ENCODE measurements around the gene GAB3. TPM values are rescaled to one million over a fixed set of nuclear protein-coding genes. Genes with fewer than 3 reads are reported as not detected.

The GAB3 gene, protein sequence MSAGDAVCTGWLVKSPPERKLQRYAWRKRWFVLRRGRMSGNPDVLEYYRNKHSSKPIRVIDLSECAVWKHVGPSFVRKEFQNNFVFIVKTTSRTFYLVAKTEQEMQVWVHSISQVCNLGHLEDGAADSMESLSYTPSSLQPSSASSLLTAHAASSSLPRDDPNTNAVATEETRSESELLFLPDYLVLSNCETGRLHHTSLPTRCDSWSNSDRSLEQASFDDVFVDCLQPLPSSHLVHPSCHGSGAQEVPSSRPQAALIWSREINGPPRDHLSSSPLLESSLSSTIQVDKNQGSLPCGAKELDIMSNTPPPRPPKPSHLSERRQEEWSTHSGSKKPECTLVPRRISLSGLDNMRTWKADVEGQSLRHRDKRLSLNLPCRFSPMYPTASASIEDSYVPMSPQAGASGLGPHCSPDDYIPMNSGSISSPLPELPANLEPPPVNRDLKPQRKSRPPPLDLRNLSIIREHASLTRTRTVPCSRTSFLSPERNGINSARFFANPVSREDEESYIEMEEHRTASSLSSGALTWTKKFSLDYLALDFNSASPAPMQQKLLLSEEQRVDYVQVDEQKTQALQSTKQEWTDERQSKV
- total RNA-seq (4.0 and 6.2 TPM in 2 replicates), polyA plus RNA-seq (6.0 and 6.1 TPM in 2 replicates), polyA minus RNA-seq (13.8 and 19.6 TPM in 2 replicates), Bru-seq, nascent RNA (percentile 60 among the genes with signal in this experiment), BruChase-seq, experiment 1, labeled RNA remaining after a 6-hour chase (percentile 51 among the genes with signal in this experiment), BruChase-seq, experiment 2, labeled RNA remaining after a 2-hour chase (percentile 61 among the genes with signal in this experiment)
- polyA plus RNA-seq (2011; cell fraction: cytosol; rRNA removed), result 3.9 and 4.7 TPM in 2 replicates
- polyA plus RNA-seq (2011; cell fraction: nucleus; rRNA removed), result 31.6 and 35.6 TPM in 2 replicates
- polyA plus RNA-seq (2012), result 4.2 and 4.7 TPM in 2 replicates
- not detected for polyA minus RNA-seq (2011; cell fraction: cytosol; rRNA and poly(A)+ RNA removed)
- polyA minus RNA-seq (2011; cell fraction: nucleus; rRNA and poly(A)+ RNA removed), result 13.5 and 19.1 TPM in 2 replicates
- long read RNA-seq, full-length matches to known transcripts, result 1 of 5 reads
- long read RNA-seq, partial matches to known transcripts, result 0 of 5 reads
- long read RNA-seq, other reads (novel, unspliced or antisense), result 4 of 5 reads

DNA sequence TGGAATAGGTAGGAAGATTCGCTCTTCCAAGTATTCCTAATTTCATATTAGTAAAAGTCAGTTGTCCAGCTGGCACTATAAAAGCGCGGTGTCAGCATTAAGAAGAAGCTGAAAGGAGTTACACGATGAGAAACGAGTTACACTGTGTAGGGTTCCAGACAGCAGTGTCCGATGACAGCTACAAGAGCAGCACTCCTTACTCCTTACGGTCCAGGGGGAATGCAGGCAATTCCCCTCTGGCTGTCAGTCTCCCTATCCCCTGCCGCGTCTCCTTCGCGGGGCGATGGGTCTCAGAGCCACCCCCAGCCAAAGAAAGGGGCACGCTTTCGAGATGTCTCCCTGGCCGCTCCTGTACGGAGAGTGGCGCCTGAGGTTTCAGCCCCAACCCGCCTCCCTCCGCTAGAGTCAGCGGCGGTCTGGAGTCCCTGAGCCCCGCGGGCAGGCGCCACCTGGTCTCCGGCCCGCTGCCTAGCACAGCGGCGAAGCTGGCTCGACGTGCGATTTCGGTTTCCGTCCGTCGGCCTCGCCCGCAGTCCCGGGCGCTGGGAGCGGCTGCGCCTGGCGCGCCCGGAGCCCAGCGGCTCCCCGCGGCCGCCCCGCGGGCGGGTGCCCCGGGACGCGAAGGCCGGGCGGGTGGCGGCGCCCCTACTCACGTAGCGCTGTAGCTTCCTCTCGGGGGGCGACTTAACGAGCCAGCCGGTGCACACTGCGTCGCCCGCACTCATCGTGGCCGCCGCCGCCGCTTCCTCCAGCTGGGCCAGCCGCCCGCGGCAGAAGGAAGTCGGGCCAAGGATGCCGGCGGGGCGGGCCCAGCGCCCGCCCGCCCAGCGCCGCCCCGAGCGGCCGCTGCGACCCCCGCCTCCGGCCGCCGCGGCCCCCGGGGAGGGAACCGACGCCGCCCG is at the start of gene GAB3:
Gene GAB3, minus strand, starts transcription at position 777 of the 902 bp plus-strand sequence. Its CDS starts 52 bp downstream, at position 725.
- dilution Hi-C loops (cut with MboI; ENCODE audit: extremely low pct_ligation_motif_present, low sequenced_read_pairs) (no loop called here), intact Hi-C loops (cut with micrococcal nuclease) (loop anchor here (1.0 kb wide), 1 partner anchor 91 kb away; no protein-coding TSS in a partner anchor)
- TF ChIP-seq POLR2AphosphoS5 (IDR thresholded peaks at IDR 0.05; ENCODE audit: insufficient read depth, low read depth, low read length) (peak; percentile 22), MYC (IDR thresholded peaks at IDR 0.05; ENCODE audit: low read depth, low read length) (no peak), JUN (IDR thresholded peaks at IDR 0.05; ENCODE audit: borderline replicate concordance, insufficient read depth, insufficient read length, low read depth) (no peak)
- TF ChIP-seq, protein P1, sequence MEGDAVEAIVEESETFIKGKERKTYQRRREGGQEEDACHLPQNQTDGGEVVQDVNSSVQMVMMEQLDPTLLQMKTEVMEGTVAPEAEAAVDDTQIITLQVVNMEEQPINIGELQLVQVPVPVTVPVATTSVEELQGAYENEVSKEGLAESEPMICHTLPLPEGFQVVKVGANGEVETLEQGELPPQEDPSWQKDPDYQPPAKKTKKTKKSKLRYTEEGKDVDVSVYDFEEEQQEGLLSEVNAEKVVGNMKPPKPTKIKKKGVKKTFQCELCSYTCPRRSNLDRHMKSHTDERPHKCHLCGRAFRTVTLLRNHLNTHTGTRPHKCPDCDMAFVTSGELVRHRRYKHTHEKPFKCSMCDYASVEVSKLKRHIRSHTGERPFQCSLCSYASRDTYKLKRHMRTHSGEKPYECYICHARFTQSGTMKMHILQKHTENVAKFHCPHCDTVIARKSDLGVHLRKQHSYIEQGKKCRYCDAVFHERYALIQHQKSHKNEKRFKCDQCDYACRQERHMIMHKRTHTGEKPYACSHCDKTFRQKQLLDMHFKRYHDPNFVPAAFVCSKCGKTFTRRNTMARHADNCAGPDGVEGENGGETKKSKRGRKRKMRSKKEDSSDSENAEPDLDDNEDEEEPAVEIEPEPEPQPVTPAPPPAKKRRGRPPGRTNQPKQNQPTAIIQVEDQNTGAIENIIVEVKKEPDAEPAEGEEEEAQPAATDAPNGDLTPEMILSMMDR (IDR thresholded peaks at IDR 0.05; ENCODE audit: extremely low read depth in 1 of 2, insufficient read depth in 1 of 2, low read depth in 1 of 2, low read length in 2 of 2), result no peak
- CTCF ChIA-PET, result interaction anchor here (1.3 to 4.0 kb wide), 7 partner anchors 12 to 90 kb away, joined by 5 to 26 read pairs (median 11); partner anchors contain the start of gene DKC1
- Histone ChIP-seq H3K9me1 (replicated peaks; ENCODE audit: control insufficient read depth, extremely low read depth, insufficient read depth, low read length) (no peaks in the 10 kb centered on the region), H3K9me3 (replicated peaks; ENCODE audit: control insufficient read depth, insufficient read depth, low read length) (no peaks in the 10 kb centered on the region), H3K4me1 (ENCODE audit: control insufficient read depth, extremely low read depth, insufficient read depth, low read length) (peaks cover 6% of the 10 kb centered on the region), H3K9ac (replicated peaks; ENCODE audit: extremely low read depth, insufficient read depth, low read length) (peak within 1 kb of the TSS; percentile 54), H2AFZ (ENCODE audit: low read depth, low read length) (peak within 1 kb of the TSS; percentile 58), H3K36me3 (ENCODE audit: control insufficient read depth in 2 of 2, extremely low read depth in 1 of 2, insufficient read depth in 2 of 2, low read length in 2 of 2) (no peaks in the 10 kb centered on the region), H3K79me2 (ENCODE audit: control insufficient read depth, insufficient read depth, low read length) (no peaks in the 10 kb centered on the region), H3K4me2 (ENCODE audit: insufficient read depth, low read length) (peak within 1 kb of the TSS; percentile 79), H3K4me3 (replicated peaks in 1 of 3; ENCODE audit: insufficient read depth in 1 of 3, low read depth in 1 of 3, low read length in 3 of 3) (peak within 1 kb of the TSS in 2 of 3 experiments; percentile 45 to 69), H4K20me1 (replicated peaks; ENCODE audit: control insufficient read depth, extremely low read depth, insufficient read depth, low read length) (no peaks in the 10 kb centered on the region), H3K27ac (ENCODE audit: insufficient read depth, low read depth, low read length) (peak within 1 kb of the TSS; percentile 2), H3K27me3 (ENCODE audit: control insufficient read depth in 2 of 2, insufficient read depth in 2 of 2, low read length in 2 of 2) (no peaks in the 10 kb centered on the region)
- FAIRE-seq, result peak; percentile 72
- peak; percentile 51 for DNase-seq (ENCODE audit: low read depth, low spot score)
- POLR2A ChIA-PET, result no interaction called here
- BruUV-seq (replicated peaks), result no TSS peak
